ENCODE results near the gene GALNS. TPM values are rescaled to one million over a fixed set of nuclear protein-coding genes. Genes with fewer than 3 reads are reported as not detected.

The GALNS gene
- total and polyA plus RNA-seq, 8 donors = 5.7 to 26.1 (median 9.1) TPM

GRCh38 chr16:88841521-88842307 lies 15.0 kb downstream of the GALNS start:
- intact Hi-C loops (cut with DNase I) = no loop called here
- ATAC-seq (no peak), DNase-seq (peak in 1 of 6 donors; percentile 68), FAIRE-seq (no peak)
- no peak overlapping the region for H3K27ac ChIP-seq
- no peaks in the 10 kb centered on the region for H3K4me1 ChIP-seq
- no peaks in the 10 kb centered on the region for H3K36me3 ChIP-seq
- 91 to 92% methylated on average over 40 of the region's 40 CpGs for WGBS, 2 donors
- TF ChIP-seq CTCF (IDR thresholded peaks at IDR 0.05) = no peak
- no peaks in the 10 kb centered on the region for H3K27me3 ChIP-seq
- no peak overlapping the region for H3K4me3 ChIP-seq
- H3K9me3 ChIP-seq = no peaks in the 10 kb centered on the region

GRCh38 chr16:88840600-88841215 lies 16.0 kb downstream of the GALNS start:
- H3K9me3 ChIP-seq = no peaks in the 10 kb centered on the region
- ATAC-seq (no peak), DNase-seq (peak in 1 of 6 donors; percentile 55), FAIRE-seq (no peak)
- TF ChIP-seq CTCF (IDR thresholded peaks at IDR 0.05) = no peak
- no peak overlapping the region for H3K4me3 ChIP-seq
- intact Hi-C loops (cut with DNase I) = no loop called here
- H3K4me1 ChIP-seq = no peaks in the 10 kb centered on the region
- H3K27ac ChIP-seq = no peak overlapping the region
- no peaks in the 10 kb centered on the region for H3K27me3 ChIP-seq
- H3K36me3 ChIP-seq = no peaks in the 10 kb centered on the region
- WGBS, 2 donors = 93% methylated on average over 30 of the region's 30 CpGs

GRCh38 chr16:88839745-88840599 lies 16.8 kb downstream of the GALNS start:
- no peak for ATAC-seq
- no peak for TF ChIP-seq CTCF (IDR thresholded peaks at IDR 0.05)
- Histone ChIP-seq H3K9me3 (no peaks in the 10 kb centered on the region), H3K27ac (no peak overlapping the region), H3K27me3 (no peaks in the 10 kb centered on the region), H3K4me3 (no peak overlapping the region), H3K36me3 (no peaks in the 10 kb centered on the region), H3K4me1 (no peaks in the 10 kb centered on the region)
- 92 to 98% methylated on average over 23 to 24 of the region's 24 CpGs for WGBS, 2 donors
- DNase-seq = peak in 1 of 6 donors; percentile 54
- intact Hi-C loops (cut with DNase I) = no loop called here
- no peak for FAIRE-seq

GRCh38 chr16:88839026-88839529 lies 17.7 kb downstream of the GALNS start:
- ATAC-seq (no peak), DNase-seq (peak in 1 of 6 donors; percentile 64), FAIRE-seq (no peak)
- Histone ChIP-seq H3K4me1 (no peaks in the 10 kb centered on the region), H3K27ac (no peak overlapping the region), H3K4me3 (no peak overlapping the region), H3K9me3 (no peaks in the 10 kb centered on the region), H3K36me3 (no peaks in the 10 kb centered on the region), H3K27me3 (no peaks in the 10 kb centered on the region)
- TF ChIP-seq CTCF (IDR thresholded peaks at IDR 0.05) = no peak
- intact Hi-C loops (cut with DNase I) = no loop called here
- 94% methylated on average over 39 of the region's 39 CpGs for WGBS, 2 donors

All from pancreas (tissue), 10 donors.